ENCODE measurements around the gene DDX10.

DNA sequence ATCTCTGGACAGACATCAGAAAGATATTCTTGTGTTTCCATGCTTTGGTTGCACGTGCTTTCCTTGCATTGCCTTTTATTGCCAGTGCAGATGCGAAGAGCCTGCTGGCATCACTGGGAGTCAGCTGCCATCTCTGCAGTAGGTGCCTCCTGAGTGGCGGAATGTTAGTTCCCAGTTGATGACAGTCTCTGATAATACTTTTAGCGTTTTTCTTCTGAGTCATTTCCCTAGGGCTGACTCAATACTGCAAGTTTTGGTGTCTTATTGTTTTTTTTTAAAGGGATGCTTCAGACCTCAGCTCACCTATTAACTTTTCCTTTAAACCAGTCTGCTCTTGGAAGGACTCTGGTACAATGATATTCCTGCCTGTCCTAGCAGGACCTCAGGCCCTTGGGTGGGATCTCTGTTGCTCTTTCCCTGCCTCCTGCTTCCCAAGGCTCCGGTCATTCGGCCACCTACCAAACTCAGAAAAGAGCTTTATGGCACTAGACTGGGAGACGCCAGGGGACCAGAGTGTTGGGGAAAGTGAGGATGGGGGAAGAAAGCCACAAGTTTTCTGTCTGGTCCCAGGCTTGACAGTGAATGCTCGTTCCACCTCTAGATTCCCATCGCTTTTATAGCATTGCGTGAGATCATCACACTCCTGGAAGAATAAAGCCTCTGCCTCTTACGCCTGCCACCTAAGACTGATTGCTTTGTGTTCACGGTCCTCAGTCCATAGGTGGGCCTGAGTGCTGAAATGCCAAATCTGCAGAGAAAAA lies 308.7 kb downstream of the DDX10 start:
- TF ChIP-seq, protein P1, sequence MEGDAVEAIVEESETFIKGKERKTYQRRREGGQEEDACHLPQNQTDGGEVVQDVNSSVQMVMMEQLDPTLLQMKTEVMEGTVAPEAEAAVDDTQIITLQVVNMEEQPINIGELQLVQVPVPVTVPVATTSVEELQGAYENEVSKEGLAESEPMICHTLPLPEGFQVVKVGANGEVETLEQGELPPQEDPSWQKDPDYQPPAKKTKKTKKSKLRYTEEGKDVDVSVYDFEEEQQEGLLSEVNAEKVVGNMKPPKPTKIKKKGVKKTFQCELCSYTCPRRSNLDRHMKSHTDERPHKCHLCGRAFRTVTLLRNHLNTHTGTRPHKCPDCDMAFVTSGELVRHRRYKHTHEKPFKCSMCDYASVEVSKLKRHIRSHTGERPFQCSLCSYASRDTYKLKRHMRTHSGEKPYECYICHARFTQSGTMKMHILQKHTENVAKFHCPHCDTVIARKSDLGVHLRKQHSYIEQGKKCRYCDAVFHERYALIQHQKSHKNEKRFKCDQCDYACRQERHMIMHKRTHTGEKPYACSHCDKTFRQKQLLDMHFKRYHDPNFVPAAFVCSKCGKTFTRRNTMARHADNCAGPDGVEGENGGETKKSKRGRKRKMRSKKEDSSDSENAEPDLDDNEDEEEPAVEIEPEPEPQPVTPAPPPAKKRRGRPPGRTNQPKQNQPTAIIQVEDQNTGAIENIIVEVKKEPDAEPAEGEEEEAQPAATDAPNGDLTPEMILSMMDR (IDR thresholded peaks at IDR 0.05) = no peak
- no peak for TF ChIP-seq POLR2A (IDR thresholded peaks at IDR 0.05)

Data from esophagus squamous epithelium (tissue), 4 donors.